ENCODE measurements around the gene IWS1.

- TF ChIP-seq FOXP4 (CRISPR knock-in tag; IDR thresholded peaks at IDR 0.05) (no peak), CTCF (IDR thresholded peaks at IDR 0.05) (no peak), ESRRA (CRISPR knock-in tag; IDR thresholded peaks at IDR 0.05; ENCODE audit: borderline replicate concordance) (no peak), STAT6 (CRISPR knock-in tag; conservative IDR thresholded peaks at IDR 0.05; ENCODE audit: low read depth) (no peak)
Measured at GRCh38 chr2:127503491-127503890, 22.8 kb downstream of the IWS1 start.
